Measurements from ENCODE around the gene BCCIP.

BCCIP gene

GRCh38 chr10:125844751-125845221 is 21.4 kb downstream of the BCCIP start:
- H3K4me3 ChIP-seq (ENCODE audit: low read depth, low read length) = no peak overlapping the region
- no peak for TF ChIP-seq CTCF (conservative IDR thresholded peaks at IDR 0.05; ENCODE audit: low read depth, low read length)
- no peak for DNase-seq (ENCODE audit: low read depth)

GRCh38 chr10:125845617-125846016 is 22.3 kb downstream of the BCCIP start:
- no peak overlapping the region for H3K4me3 ChIP-seq (ENCODE audit: low read depth, low read length)
- DNase-seq (ENCODE audit: low read depth) = no peak
- TF ChIP-seq CTCF (conservative IDR thresholded peaks at IDR 0.05; ENCODE audit: low read depth, low read length) = no peak

- H3K4me3 ChIP-seq (ENCODE audit: low read depth, low read length) = no peak overlapping the region
- TF ChIP-seq CTCF (conservative IDR thresholded peaks at IDR 0.05; ENCODE audit: low read depth, low read length) = no peak
- no peak for DNase-seq (ENCODE audit: low read depth)
These were observed 23.5 kb downstream of the BCCIP start for GRCh38 chr10:125846894-125847293.

GRCh38 chr10:125848371-125848770 is 25.0 kb downstream of the BCCIP start:
- no peak for TF ChIP-seq CTCF (conservative IDR thresholded peaks at IDR 0.05; ENCODE audit: low read depth, low read length)
- H3K4me3 ChIP-seq (ENCODE audit: low read depth, low read length) = no peak overlapping the region
- DNase-seq (ENCODE audit: low read depth) = no peak

GRCh38 chr10:125848857-125849256 is 25.5 kb downstream of the BCCIP start:
- H3K4me3 ChIP-seq (ENCODE audit: low read depth, low read length) = no peak overlapping the region
- DNase-seq (ENCODE audit: low read depth) = no peak
- TF ChIP-seq CTCF (conservative IDR thresholded peaks at IDR 0.05; ENCODE audit: low read depth, low read length) = no peak

- TF ChIP-seq CTCF (conservative IDR thresholded peaks at IDR 0.05; ENCODE audit: low read depth, low read length) = no peak
- no peak for DNase-seq (ENCODE audit: low read depth)
- no peak overlapping the region for H3K4me3 ChIP-seq (ENCODE audit: low read depth, low read length)
These were observed 26.1 kb downstream of the BCCIP start for GRCh38 chr10:125849448-125849847.
